ENCODE results near the gene RLBP1.

DNA sequence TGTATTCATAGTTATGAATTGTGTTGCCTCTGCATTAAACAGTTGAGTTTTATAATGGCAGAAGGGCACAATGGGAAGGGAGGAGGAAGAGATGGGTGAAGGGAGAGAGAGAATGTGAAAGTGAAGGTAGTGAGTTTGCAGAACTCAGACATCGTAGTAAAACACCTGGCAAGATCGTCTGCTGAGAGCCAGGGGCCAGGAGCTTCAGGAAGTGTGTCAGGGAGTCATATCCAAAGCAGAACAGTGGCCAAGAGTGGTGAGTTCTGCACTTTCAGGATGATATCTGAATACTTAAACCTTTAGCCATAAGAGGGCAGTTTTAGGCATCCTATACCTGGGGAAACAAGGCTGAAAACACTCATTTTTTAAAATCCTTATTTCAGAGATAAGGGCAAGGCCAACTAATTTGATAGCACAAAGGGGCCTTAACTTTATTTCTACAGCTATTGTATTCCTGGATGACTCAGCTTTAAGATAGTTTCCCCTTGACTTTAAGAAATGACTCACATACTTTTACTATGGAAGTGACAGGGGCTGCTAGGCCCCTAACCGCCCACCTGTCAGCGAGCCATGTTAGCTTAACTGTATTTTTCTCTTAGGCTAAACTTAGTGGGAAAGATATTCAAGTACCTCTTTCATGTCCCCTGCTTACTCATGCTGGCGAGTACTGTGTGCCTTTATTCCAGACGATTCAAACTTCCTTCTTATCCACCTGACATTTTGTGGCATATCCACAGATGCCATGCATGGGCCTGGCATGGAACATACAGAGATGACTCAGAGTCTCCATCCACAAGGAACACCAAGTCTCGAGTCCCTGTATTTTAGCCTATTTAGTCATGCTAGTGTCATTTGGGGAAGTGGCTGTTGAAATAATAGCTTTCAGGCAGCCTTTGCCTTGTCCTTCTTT lies 53.9 kb downstream of the RLBP1 start:
- TF ChIP-seq CTCF (conservative IDR thresholded peaks at IDR 0.05; ENCODE audit: low read length) (no peak), EZH2phosphoT487 (IDR thresholded peaks at IDR 0.05; ENCODE audit: borderline replicate concordance) (no peak)
